HepG2 (cell line): ENCODE results near the gene ZNF112. TPM values are rescaled to one million over a fixed set of nuclear protein-coding genes. Genes with fewer than 3 reads are reported as not detected.

ENCODE experiments used
- ASH2L ChIP-seq: fragments of 300-600, 200-600 bp; sonication (generic); IDR thresholded peaks from 2 replicates; pipeline ENCODE4 v1.7.0; 2017; ENCODE audit warnings: low read depth, mild to moderate bottlenecking, moderate library complexity, mixed read lengths, low read length; ENCODE audit not compliant: insufficient read length
- EZH2 ChIP-seq: conservative IDR thresholded peaks from 2 replicates; pipeline ENCODE4 v1.6.1; 2012; ENCODE audit warnings: mild to moderate bottlenecking, low read depth, low read length, moderate library complexity
- FOXK1 ChIP-seq: sonication (generic); formaldehyde crosslinking; IDR thresholded peaks from 2 replicates; pipeline ENCODE4 v1.4.0; 2020; ENCODE audit warnings: low read depth, missing genetic modification reagents, borderline replicate concordance
- GFI1 ChIP-seq: sonication (generic); formaldehyde crosslinking; IDR thresholded peaks from 2 replicates; pipeline ENCODE4 v1.5.0; 2020; ENCODE audit warnings: missing genetic modification reagents, mild to moderate bottlenecking, borderline replicate concordance
- KLF11 ChIP-seq: IDR thresholded peaks from 2 replicates; pipeline ENCODE4 v1.6.1; 2016; ENCODE audit warnings: missing compliant biosample characterization
- LBX2 ChIP-seq: sonication (generic); formaldehyde crosslinking; IDR thresholded peaks from 2 replicates; pipeline ENCODE4 v1.5.0; 2020; ENCODE audit warnings: missing genetic modification reagents, mild to moderate bottlenecking, borderline replicate concordance
- MEIS1 ChIP-seq: sonication (generic); formaldehyde crosslinking; IDR thresholded peaks from 2 replicates; pipeline ENCODE4 v1.9.0; 2021; ENCODE audit warnings: mild to moderate bottlenecking, missing genetic modification reagents, moderate library complexity, borderline replicate concordance
- NKX3-1 ChIP-seq: sonication (generic); formaldehyde crosslinking; IDR thresholded peaks from 2 replicates; pipeline ENCODE4 v1.5.0; 2020; ENCODE audit warnings: missing genetic modification reagents
- NR1H2 ChIP-seq: sonication (generic); formaldehyde crosslinking; IDR thresholded peaks from 2 replicates; pipeline ENCODE4 v1.8.1; 2022; ENCODE audit warnings: low read depth, missing genetic modification reagents, borderline replicate concordance
- PHF21A ChIP-seq: sonication (generic); formaldehyde crosslinking; IDR thresholded peaks from 2 replicates; pipeline ENCODE4 v1.5.0; 2020; ENCODE audit warnings: mild to moderate bottlenecking, missing genetic modification reagents
- TBX3 ChIP-seq: fragments of 450-650 bp; IDR thresholded peaks from 2 replicates; pipeline ENCODE4 v1.6.1; 2017; ENCODE audit warnings: antibody characterized with exemption, mild to moderate bottlenecking, inconsistent platforms, borderline replicate concordance
- THAP11 ChIP-seq: IDR thresholded peaks from 2 replicates; pipeline ENCODE4 v1.6.1; 2016; ENCODE audit warnings: missing biosample characterization, missing genetic modification reagents
- ZFAT ChIP-seq: sonication (generic); formaldehyde crosslinking; conservative IDR thresholded peaks from 2 replicates; pipeline ENCODE4 v1.8.1; 2023; ENCODE audit warnings: missing genetic modification reagents, inconsistent platforms
- ZFP1 ChIP-seq: IDR thresholded peaks from 2 replicates; pipeline ENCODE4 v1.6.1; 2016
- ZNF180 ChIP-seq: sonication (generic); formaldehyde crosslinking; IDR thresholded peaks from 2 replicates; pipeline ENCODE4 v1.4.0; 2020; ENCODE audit warnings: low read depth, missing genetic modification reagents, borderline replicate concordance
- ZNF335 ChIP-seq: sonication (generic); formaldehyde crosslinking; IDR thresholded peaks from 2 replicates; pipeline ENCODE4 v1.4.0; 2020; ENCODE audit warnings: missing genetic modification reagents
- ZNF629 ChIP-seq: sonication (generic); formaldehyde crosslinking; conservative IDR thresholded peaks from 2 replicates; pipeline ENCODE4 v1.5.0; 2020; ENCODE audit warnings: missing genetic modification reagents
- polyA plus RNA-seq, 8 experiments: library from polyadenylated mRNA; depleted of rRNA in 3 of 8; stranded (reverse) in 7 of 8; unstranded in 1 of 8; fragments of >200 nt; fragmentation: Illumina TruSeq in 4 of 8; extraction: Trizol in 4 of 8; gene quantifications; 2 replicates each; pipeline versions ENCODE4 v1.2.1 to v1.2.3, GENCODE V29; 2011 to 2016; ENCODE audit warnings: low read depth in 4 of 8, missing spikeins in 1 of 8, mixed read lengths in 1 of 8; ENCODE audit not compliant: insufficient read depth in 1 of 8
- total RNA-seq, 5 experiments: library from RNA; depleted of rRNA; stranded (reverse); fragments of >200 nt; fragmentation: Illumina TruSeq; extraction: Trizol; gene quantifications; 2 replicates each; pipeline ENCODE4 v1.2.3, GENCODE V29; 2016; ENCODE audit warnings: low read depth in 1 of 5

ZNF112 gene
- total and polyA plus RNA-seq, 2 of the 13 experiments (the other 11 are each of a cell fraction or from before 2014, with no cell fraction given): 1.8 to 3.6 TPM

GRCh38 chr19:44356383-44357111 is at the start of gene ZNF112 (continued):
- TF ChIP-seq LBX2 (CRISPR knock-in tag) (no peak), MEIS1 (CRISPR knock-in tag) (no peak), ZNF335 (peak; percentile 97), ZFAT (CRISPR knock-in tag) (no peak), THAP11 (CRISPR knock-in tag) (peak; percentile 100), ZFP1 (CRISPR knock-in tag) (no peak), ZNF629 (CRISPR knock-in tag) (0 out of 2 replicates have a peak, but pooled peaks have one; percentile 23), KLF11 (CRISPR knock-in tag) (no peak), EZH2 (no peak), PHF21A (0 out of 2 replicates have a peak, but pooled peaks have one; percentile 26), ZNF180 (CRISPR knock-in tag) (peak; percentile 64; the same call in 1 of the 2 replicates), TBX3 (no peak), ASH2L (no peak), FOXK1 (CRISPR knock-in tag) (peak; percentile 60; the same call in 1 of the 2 replicates), NR1H2 (CRISPR knock-in tag) (no peak), GFI1 (peak; percentile 32; the same call in 1 of the 2 replicates), NKX3-1 (CRISPR knock-in tag) (no peak)
